ENCODE data around the gene SYCE1. TPM values are rescaled to one million over a fixed set of nuclear protein-coding genes. Genes with fewer than 3 reads are reported as not detected.

SYCE1 gene
- total and polyA plus RNA-seq, 2 of the 8 experiments (the other 6 are each of a cell fraction or from before 2014, with no cell fraction given), result not detected

DNA sequence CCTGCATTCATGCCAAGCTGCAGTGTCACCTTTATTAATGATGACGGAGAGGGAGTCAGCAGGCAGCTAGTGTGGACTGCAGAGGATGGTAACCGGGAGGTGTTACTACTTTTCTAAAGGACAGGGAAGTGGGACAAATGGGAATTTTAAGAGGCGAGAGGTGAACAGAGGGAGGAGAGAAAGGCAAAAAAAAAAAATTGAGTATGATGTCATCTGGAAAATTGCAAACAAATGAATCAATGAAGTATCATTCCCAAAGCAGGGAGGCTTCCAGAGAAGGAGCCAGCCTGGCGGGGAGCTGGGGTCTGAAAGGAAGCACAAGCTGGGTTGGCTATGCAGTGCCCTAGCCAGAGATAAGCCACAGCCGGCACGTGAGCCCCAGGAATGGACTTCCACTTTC lies 48.3 kb upstream of the SYCE1 start:
- FAIRE-seq, result no peak

More for the DNA sequence above, 48.3 kb upstream of the SYCE1 start:
- H3K79me2 ChIP-seq (ENCODE audit: control insufficient read depth in 1 of 2, insufficient read depth in 2 of 2, low read length in 2 of 2), result no peaks in the 10 kb centered on the region
- H3K27me3 ChIP-seq (replicated peaks in 1 of 4; ENCODE audit: control insufficient read depth in 3 of 4, extremely low read depth in 1 of 4, insufficient read depth in 3 of 4, low read length in 3 of 4), result no peaks in the 10 kb centered on the region
- H3K36me3 ChIP-seq (ENCODE audit: control insufficient read depth in 2 of 4, insufficient read depth in 4 of 4, low read length in 3 of 4), result no peaks in the 10 kb centered on the region; a peak in 1 of 8 replicates
- H2BK120ac ChIP-seq (replicated peaks; ENCODE audit: low read depth, low read length), result no peak overlapping the region
- CTCF ChIA-PET (ENCODE audit: partially characterized antibody), result interaction anchor here (0.6 kb wide), 1 partner anchor 10 kb away, joined by 4 read pairs; no protein-coding TSS in a partner anchor
- H3K9me3 ChIP-seq (ENCODE audit: insufficient read depth in 2 of 2, low read depth in 1 of 2, low read length in 1 of 2), result peaks cover 62 to 79% of the 10 kb centered on the region in 2 experiments
- WGBS, 2 experiments (ENCODE audit: extremely low coverage in 1 of 2, insufficient coverage in 1 of 2, insufficient read length in 1 of 2, insufficient replicate concordance in 2 of 2, low coverage in 1 of 2, low lambda C conversion rate in 2 of 2, missing lambda C conversion rate in 1 of 2), result 67% methylated on average over 6 of the region's 6 CpGs; no CpG with 5 or more reads in 1 of the 2 experiments
- POLR2A ChIA-PET (ENCODE audit: partially characterized antibody), result no interaction called here
- no peak overlapping the region for H3K14ac ChIP-seq (ENCODE audit: insufficient read length)
- no peak overlapping the region for H3K18ac ChIP-seq (ENCODE audit: extremely low read depth, low read length)
- H4K20me1 ChIP-seq (replicated peaks in 1 of 2; ENCODE audit: control insufficient read depth in 1 of 2, insufficient read depth in 2 of 2, low read length in 2 of 2), result no peaks in the 10 kb centered on the region
- TF ChIP-seq, protein P1, sequence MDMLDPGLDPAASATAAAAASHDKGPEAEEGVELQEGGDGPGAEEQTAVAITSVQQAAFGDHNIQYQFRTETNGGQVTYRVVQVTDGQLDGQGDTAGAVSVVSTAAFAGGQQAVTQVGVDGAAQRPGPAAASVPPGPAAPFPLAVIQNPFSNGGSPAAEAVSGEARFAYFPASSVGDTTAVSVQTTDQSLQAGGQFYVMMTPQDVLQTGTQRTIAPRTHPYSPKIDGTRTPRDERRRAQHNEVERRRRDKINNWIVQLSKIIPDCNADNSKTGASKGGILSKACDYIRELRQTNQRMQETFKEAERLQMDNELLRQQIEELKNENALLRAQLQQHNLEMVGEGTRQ (IDR thresholded peaks at IDR 0.05; ENCODE audit: low read length), result no peak
- TF ChIP-seq TAF1 (IDR thresholded peaks at IDR 0.05; ENCODE audit: low read depth, low read length) (no peak), SRF (IDR thresholded peaks at IDR 0.05; ENCODE audit: low read depth, low read length) (no peak), EGR1 (IDR thresholded peaks at IDR 0.05; ENCODE audit: borderline replicate concordance, low read depth, low read length) (no peak), JUND (IDR thresholded peaks at IDR 0.05; ENCODE audit: low read length) (no peak), RBBP5 (IDR thresholded peaks at IDR 0.05; ENCODE audit: borderline replicate concordance, low read depth, low read length) (no peak), POU5F1 (IDR thresholded peaks at IDR 0.05; ENCODE audit: low read depth, low read length) (no peak), NANOG (IDR thresholded peaks at IDR 0.05; ENCODE audit: insufficient read depth, low read depth, low read length, poor library complexity, severe bottlenecking) (no peak)
- TF ChIP-seq, protein P2, sequence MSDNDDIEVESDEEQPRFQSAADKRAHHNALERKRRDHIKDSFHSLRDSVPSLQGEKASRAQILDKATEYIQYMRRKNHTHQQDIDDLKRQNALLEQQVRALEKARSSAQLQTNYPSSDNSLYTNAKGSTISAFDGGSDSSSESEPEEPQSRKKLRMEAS (IDR thresholded peaks at IDR 0.05), result no peak
- H3K23ac ChIP-seq (ENCODE audit: insufficient read length), result no peak overlapping the region
- H2BK20ac ChIP-seq (ENCODE audit: low read length), result no peak overlapping the region
- no peak overlapping the region for H4K5ac ChIP-seq (ENCODE audit: insufficient read length, low read depth, low read length)
- no peak overlapping the region for H2BK5ac ChIP-seq (ENCODE audit: low read depth, low read length)
- no peak overlapping the region for H3K4me2 ChIP-seq (ENCODE audit: insufficient read depth in 1 of 2, low read depth in 2 of 2, low read length in 2 of 2)
- H2BK12ac ChIP-seq (ENCODE audit: low read depth, low read length), result no peak overlapping the region
- DNase-seq (ENCODE audit: low read depth in 1 of 2, low spot score in 2 of 2), result no peak
- no peak overlapping the region for H2BK15ac ChIP-seq (ENCODE audit: low read length)
- no peak overlapping the region for H4K8ac ChIP-seq (ENCODE audit: extremely low read depth, insufficient read depth, low read length)
- no peaks in the 10 kb centered on the region for H3K23me2 ChIP-seq (ENCODE audit: low read depth, low read length)
- no peak overlapping the region for H2AK5ac ChIP-seq (ENCODE audit: low read depth, low read length)
- no peaks in the 10 kb centered on the region for H3K79me1 ChIP-seq (ENCODE audit: low read depth, low read length)
- H3K27ac ChIP-seq (ENCODE audit: low read depth, low read length), result no peak overlapping the region
- no peak overlapping the region for H2AFZ ChIP-seq (ENCODE audit: low read length)
- no peak overlapping the region for H3K9ac ChIP-seq (replicated peaks in 1 of 4; ENCODE audit: extremely low read depth in 1 of 4, low read depth in 3 of 4, low read length in 3 of 4)
- no peak overlapping the region for H3K4ac ChIP-seq (replicated peaks; ENCODE audit: insufficient read length, low read depth, low read length)
- no peak overlapping the region for H4K91ac ChIP-seq (replicated peaks; ENCODE audit: insufficient read length, low read length)
- no peaks in the 10 kb centered on the region for H3K4me1 ChIP-seq (replicated peaks in 1 of 4; ENCODE audit: control insufficient read depth in 3 of 4, insufficient read depth in 4 of 4, low read length in 3 of 4)
- no peak overlapping the region for H3K56ac ChIP-seq (replicated peaks; ENCODE audit: insufficient read length, low read depth, low read length)
- H3K4me3 ChIP-seq (ENCODE audit: extremely low read depth in 1 of 4, insufficient read depth in 2 of 4, low read depth in 3 of 4, low read length in 4 of 4), result no peak overlapping the region

Data from H1 (cell line).